Ovary (tissue), 9 donors: ENCODE results near the gene PATJ. TPM values are rescaled to one million over a fixed set of nuclear protein-coding genes. Genes with fewer than 3 reads are reported as not detected.

Experiments used
- DNase-seq, 5 donors: peaks; one replicate each; pipeline ENCODE4 v3.0.0-alpha.2; 2019 to 2020
- H3K27ac ChIP-seq, 2 donors: fragments of 200-600 bp; one replicate each; pipeline versions ENCODE4 v1.5.1 to v1.8.0; 2019 to 2022
- H3K27me3 ChIP-seq: fragments of 200-600 bp; one replicate; pipeline ENCODE4 v1.8.0; 2022
- H3K36me3 ChIP-seq: fragments of 200-600 bp; sonication (generic); one replicate; pipeline ENCODE4 v1.5.1; 2019
- H3K4me1 ChIP-seq: one replicate; pipeline ENCODE4 v1.8.1; 2013; ENCODE audit warnings: mild to moderate bottlenecking, moderate library complexity; ENCODE audit not compliant: insufficient read depth
- H3K4me3 ChIP-seq: fragments of 200-600 bp; sonication (generic); one replicate; pipeline ENCODE4 v1.5.1; 2017
- H3K9me3 ChIP-seq, 2 donors: fragments of 200-600 bp in 1 of 2; sonication (generic) in 1 of 2; one replicate each; pipeline versions ENCODE4 v1.5.1 to v1.8.1; 2013 to 2019; ENCODE audit warnings: mild to moderate bottlenecking in 1 of 2, moderate library complexity in 1 of 2
- CTCF ChIP-seq, 3 donors: fragments of 450-650 bp in 2 of 3; fragments of 200-600 bp in 1 of 3; IDR thresholded peaks; one replicate each; pipeline versions ENCODE4 v1.5.1 to v1.8.0; 2016 to 2022; ENCODE audit warnings: antibody characterized with exemption in 3 of 3, mild to moderate bottlenecking in 1 of 3
- EP300 ChIP-seq: sonication (generic); formaldehyde crosslinking; IDR thresholded peaks from one replicate; pipeline ENCODE4 v1.6.1; 2017; ENCODE audit warnings: antibody characterized with exemption
- POLR2A ChIP-seq: fragments of 450-650 bp; IDR thresholded peaks from one replicate; pipeline ENCODE4 v1.6.1; 2017; ENCODE audit warnings: antibody characterized with exemption, mild to moderate bottlenecking, moderate library complexity
- WGBS, 3 donors: extraction: QIAGEN DNeasy Blood & Tissue Kit in 1 of 3; methylation state at CpG; one replicate each; pipeline versions ENCODE4 v1.1.5 to v1.1.7; 2013 to 2017; 5-methylcytosine and 5-hydroxymethylcytosine counted together
- intact Hi-C, 4 donors: fragments of 100-400 bp; cut with DNase I; formaldehyde crosslinking; loops; one replicate each; pipeline versions ENCODE4 v1.11.0 to v1.15.1; 2022 to 2023
- polyA plus RNA-seq, 2 donors: library from polyadenylated mRNA; stranded (reverse); fragments of 200-250 nt in 1 of 2; fragments of 350-450 nt in 1 of 2; fragmentation: Illumina TruSeq in 1 of 2; extraction: RNeasy Lipid Tissue Mini Kit (QIAGEN cat#74804) in 1 of 2; gene quantifications; one replicate each; pipeline ENCODE4 v1.2.3, GENCODE V29; 2013 to 2014
- total RNA-seq, 7 donors: library from RNA; depleted of rRNA in 2 of 7; stranded (reverse); fragments of >200 nt in 2 of 7; fragmentation: NEBNext Ultra II Directional in 3 of 7; extraction: Animal tissue kit (Norgen Biotek cat#: 25700) in 3 of 7; gene quantifications; one replicate each; pipeline versions ENCODE4 v1.1.0 to v1.2.4, GENCODE V29; 2016 to 2023
- donor health status: DM: no; HTN: no; CAD: no; lungs with moderate emphysema.
- donor health status: DM: no; HTN: no; CAD: no.
- donor health status: Bipolar disorder and iron deficiency.
- donor health status: DM: yes; HTN: yes; CAD: no.
- donor health status: DM: no; HTN: no; CAD: no.
- donor health status: DM: yes; HTN: yes; CAD: no.

Gene PATJ
- total and polyA plus RNA-seq, 9 donors: 7.6 to 60.1 (median 25.5) TPM

- TF ChIP-seq CTCF (IDR thresholded peaks at IDR 0.05) (no peak), POLR2A (no peak), EP300 (no peak)
- no peak for DNase-seq
- no peak overlapping the region for H3K27ac ChIP-seq
- WGBS, 3 donors: 100% methylated on average over 1 of the region's 1 CpG
- no peaks in the 10 kb centered on the region for H3K27me3 ChIP-seq
- no peaks in the 10 kb centered on the region for H3K4me1 ChIP-seq
- H3K9me3 ChIP-seq: no peaks in the 10 kb centered on the region
- intact Hi-C loops: no loop called here
- H3K4me3 ChIP-seq: no peak overlapping the region
- H3K36me3 ChIP-seq: no peaks in the 10 kb centered on the region
Observed at GRCh38 chr1:61968869-61969268, 226.6 kb downstream of the PATJ start.

GRCh38 chr1:61973100-61973837 is 231.0 kb downstream of the PATJ start:
- intact Hi-C loops: no loop called here
- H3K27me3 ChIP-seq: no peaks in the 10 kb centered on the region
- no peak for TF ChIP-seq POLR2A
- TF ChIP-seq CTCF (IDR thresholded peaks at IDR 0.05): no peak
- TF ChIP-seq EP300: no peak
- no peaks in the 10 kb centered on the region for H3K36me3 ChIP-seq
- no peak for DNase-seq
- WGBS, 3 donors: 75 to 82% (median 80%) methylated on average over 8 of the region's 8 CpGs
- H3K4me1 ChIP-seq: no peaks in the 10 kb centered on the region
- H3K27ac ChIP-seq: no peak overlapping the region
- no peaks in the 10 kb centered on the region for H3K9me3 ChIP-seq
- H3K4me3 ChIP-seq: no peak overlapping the region

- intact Hi-C loops: no loop called here
- Histone ChIP-seq H3K4me3 (no peak overlapping the region), H3K9me3 (no peaks in the 10 kb centered on the region), H3K27ac (no peak overlapping the region), H3K4me1 (no peaks in the 10 kb centered on the region), H3K27me3 (no peaks in the 10 kb centered on the region), H3K36me3 (no peaks in the 10 kb centered on the region)
- no peak for DNase-seq
- TF ChIP-seq CTCF (IDR thresholded peaks at IDR 0.05) (no peak), POLR2A (no peak), EP300 (no peak)
- WGBS, 3 donors: 76 to 80% (median 77%) methylated on average over 4 of the region's 4 CpGs
Observed at GRCh38 chr1:61975638-61976037, 233.4 kb downstream of the PATJ start.

- Histone ChIP-seq H3K4me3 (no peak overlapping the region), H3K9me3 (no peaks in the 10 kb centered on the region), H3K4me1 (no peaks in the 10 kb centered on the region), H3K27me3 (no peaks in the 10 kb centered on the region), H3K27ac (no peak overlapping the region), H3K36me3 (no peaks in the 10 kb centered on the region)
- no peak for TF ChIP-seq EP300
- no peak for TF ChIP-seq POLR2A
- TF ChIP-seq CTCF (IDR thresholded peaks at IDR 0.05): no peak
- no peak for DNase-seq
- WGBS, 3 donors: 93 to 96% (median 94%) methylated on average over 4 of the region's 4 CpGs
- intact Hi-C loops: no loop called here
Observed at GRCh38 chr1:61976566-61976965, 234.3 kb downstream of the PATJ start.
